ENCODE measurements around the gene MAP2K5. TPM values are rescaled to one million over a fixed set of nuclear protein-coding genes. Genes with fewer than 3 reads are reported as not detected.

MAP2K5 gene
- 9.1 to 13.8 TPM (median 13.0 TPM) in 5 replicates for total RNA-seq (2022; extraction: Qiagen RNA extraction)

GRCh38 chr15:67542420-67543347 is at the start of gene MAP2K5:
TSS of gene MAP2K5 (plus strand) at chr15:67542703. CDS start at chr15:67543336, 633 bp downstream.

GRCh38 chr15:67521029-67521782 is 21.3 kb upstream of the MAP2K5 start, which contains the start of gene C15orf61:
TSS of gene C15orf61 (plus strand) at chr15:67521131. CDS start at chr15:67521249, 118 bp downstream.

GRCh38 chr15:67824976-67825880 is 282.7 kb downstream of the MAP2K5 start, which contains the start of gene SKOR1:
TSS of gene SKOR1 (plus strand) at chr15:67825509. CDS start at chr15:67825603, 94 bp downstream.

GRCh38 chr15:67839929-67840748 is 297.6 kb downstream of the MAP2K5 start, which contains the start of gene RNU6-1:
TSS of gene RNU6-1 (minus strand) at chr15:67840045.

Other genes with a start within 250 kb of the MAP2K5 start
- gene C15orf61, start 21.6 kb upstream of the MAP2K5 start, total RNA-seq (2022; extraction: Qiagen RNA extraction), result 1.9 to 3.6 TPM (median 3.6 TPM) in 5 replicates

Measured in A549 treated with dexamethasone at 1 μM for 4 hours (cell line).